GM18526 (cell line): Measurements from ENCODE around the gene C19orf38.
A peak's percentile ranks its signal among the peaks of the same experiment; 100 is the strongest.

Experiments used
- POLR2A ChIP-seq: IDR thresholded peaks from 3 replicates; pipeline ENCODE4 v1.6.1; 2011; ENCODE audit not compliant: insufficient read length; ENCODE audit errors: extremely low read depth

The C19orf38 gene

GRCh38 chr19:10835089-10835753, 13.0 kb upstream of the C19orf38 start:
- no peak for TF ChIP-seq POLR2A

GRCh38 chr19:10835754-10836478, 12.3 kb upstream of the C19orf38 start, which contains the start of gene TMED1:
Gene TMED1 (minus strand): TSS chr19:10836212. CDS start chr19:10836191, 21 bp downstream.
- peak; percentile 46 for TF ChIP-seq POLR2A

- TF ChIP-seq POLR2A: no peak
Measured at GRCh38 chr19:10836479-10837330, 11.5 kb upstream of the C19orf38 start.

GRCh38 chr19:10838377-10838776, 9.8 kb upstream of the C19orf38 start:
- no peak for TF ChIP-seq POLR2A

- TF ChIP-seq POLR2A: no peak
Measured at GRCh38 chr19:10839114-10840050, 8.8 kb upstream of the C19orf38 start.

- no peak for TF ChIP-seq POLR2A
Measured at GRCh38 chr19:10842788-10843187, 5.4 kb upstream of the C19orf38 start.

- TF ChIP-seq POLR2A: no peak
Measured at GRCh38 chr19:10846500-10847202, 1.6 kb upstream of the C19orf38 start.

- no peak for TF ChIP-seq POLR2A
Measured at GRCh38 chr19:10850631-10851030, 2.4 kb downstream of the C19orf38 start.

- TF ChIP-seq POLR2A: no peak
Measured at GRCh38 chr19:10852098-10852800, 4.0 kb downstream of the C19orf38 start.

GRCh38 chr19:10852941-10853340, 4.7 kb downstream of the C19orf38 start:
- no peak for TF ChIP-seq POLR2A

- TF ChIP-seq POLR2A: no peak
Measured at GRCh38 chr19:10854350-10855089, 6.3 kb downstream of the C19orf38 start.

GRCh38 chr19:10855879-10856522, 7.8 kb downstream of the C19orf38 start:
- TF ChIP-seq POLR2A: no peak
